ENCODE results near the gene NEFH. TPM values are rescaled to one million over a fixed set of nuclear protein-coding genes. Genes with fewer than 3 reads are reported as not detected.
"Not testable (repeated sequence)": the region's sequence is repeated elsewhere in the genome, so short reads cannot be mapped to it uniquely, and the experiment has no call there.

Gene NEFH
- total RNA-seq, 1 experiment from 2014 or later: not detected

DNA sequence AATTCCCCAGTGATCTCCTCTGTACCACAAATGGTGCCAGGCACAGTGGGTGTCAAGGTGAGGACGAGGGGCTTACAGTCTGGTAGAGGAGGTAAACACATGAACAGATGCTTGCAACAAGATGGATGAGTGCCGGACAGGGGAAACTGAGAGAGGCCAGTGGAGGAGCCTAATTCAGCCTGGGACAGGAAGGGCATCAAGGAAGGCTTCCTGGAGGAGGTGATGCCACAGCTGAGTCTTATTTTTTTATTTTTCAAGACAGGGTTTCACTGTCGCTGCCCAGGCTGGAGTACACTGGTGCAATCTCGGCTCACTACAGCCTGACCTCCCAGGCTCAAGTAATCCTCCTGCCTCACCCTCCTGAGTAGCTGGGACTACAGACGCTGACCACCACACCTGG lies 18.8 kb upstream of the NEFH start:
- no peak for DNase-seq (ENCODE audit: low spot score)

DNA sequence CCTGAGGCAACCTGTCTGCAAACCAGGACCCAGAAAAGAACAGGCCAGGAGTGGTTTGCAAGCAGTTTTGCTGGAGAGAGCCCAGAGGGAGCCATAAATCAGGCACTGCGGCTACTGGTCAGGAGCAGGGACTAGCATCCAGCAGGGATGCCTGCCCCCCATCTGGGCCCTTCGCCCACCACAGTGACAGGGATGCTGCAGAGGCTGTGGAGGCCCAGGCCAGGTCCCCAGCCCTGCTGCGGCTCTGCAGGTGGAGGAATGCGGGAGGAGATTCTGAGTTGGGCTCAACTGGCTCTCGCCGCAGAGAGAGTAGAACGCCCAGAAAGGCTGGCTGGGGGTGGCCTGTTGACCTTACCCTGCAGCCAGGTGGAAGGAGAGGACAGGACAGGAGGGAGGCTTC lies 16.4 kb upstream of the NEFH start:
- no peak for DNase-seq (ENCODE audit: low spot score)

DNA sequence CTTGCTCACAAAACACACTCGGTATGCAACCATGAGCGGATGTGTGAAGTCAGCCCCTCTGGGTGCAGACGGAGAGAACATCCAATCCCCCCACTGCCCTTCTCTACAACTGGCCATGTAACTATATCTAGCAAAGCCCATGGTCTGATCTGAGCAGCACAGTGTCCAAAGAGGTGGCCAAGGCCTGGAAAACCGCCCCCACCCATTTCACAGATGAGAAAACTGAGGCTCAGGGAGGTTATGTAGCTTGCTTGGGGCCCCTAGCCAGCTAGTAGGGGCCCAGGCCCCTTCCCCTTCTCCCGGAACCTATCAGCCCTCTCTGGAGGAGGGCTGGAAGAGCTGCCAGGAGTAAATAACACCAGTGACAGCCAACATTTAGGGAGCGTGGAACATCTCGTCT lies 15.4 kb upstream of the NEFH start:
- no peak for DNase-seq (ENCODE audit: low spot score)

DNA sequence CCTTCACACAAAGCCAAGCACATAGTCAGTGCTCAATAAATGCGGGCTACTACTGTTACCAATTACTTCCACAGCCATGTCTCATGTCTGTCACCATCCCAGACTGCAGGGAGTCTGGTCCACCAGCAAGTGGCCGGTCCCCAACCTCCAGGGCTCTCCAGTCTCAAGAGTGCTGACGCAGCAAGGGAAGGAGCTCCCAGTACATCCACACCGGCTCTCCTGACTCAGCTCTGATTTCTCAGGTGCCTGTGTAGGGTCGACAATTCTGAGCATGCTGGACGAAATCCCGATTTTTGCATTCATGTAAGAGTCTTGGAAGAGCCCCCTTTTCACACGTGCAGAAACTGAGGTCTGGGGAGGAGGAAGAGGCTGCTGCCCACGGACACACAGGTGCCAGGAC lies 10.3 kb upstream of the NEFH start:
- peak; percentile 28 for DNase-seq (ENCODE audit: low spot score)

DNA sequence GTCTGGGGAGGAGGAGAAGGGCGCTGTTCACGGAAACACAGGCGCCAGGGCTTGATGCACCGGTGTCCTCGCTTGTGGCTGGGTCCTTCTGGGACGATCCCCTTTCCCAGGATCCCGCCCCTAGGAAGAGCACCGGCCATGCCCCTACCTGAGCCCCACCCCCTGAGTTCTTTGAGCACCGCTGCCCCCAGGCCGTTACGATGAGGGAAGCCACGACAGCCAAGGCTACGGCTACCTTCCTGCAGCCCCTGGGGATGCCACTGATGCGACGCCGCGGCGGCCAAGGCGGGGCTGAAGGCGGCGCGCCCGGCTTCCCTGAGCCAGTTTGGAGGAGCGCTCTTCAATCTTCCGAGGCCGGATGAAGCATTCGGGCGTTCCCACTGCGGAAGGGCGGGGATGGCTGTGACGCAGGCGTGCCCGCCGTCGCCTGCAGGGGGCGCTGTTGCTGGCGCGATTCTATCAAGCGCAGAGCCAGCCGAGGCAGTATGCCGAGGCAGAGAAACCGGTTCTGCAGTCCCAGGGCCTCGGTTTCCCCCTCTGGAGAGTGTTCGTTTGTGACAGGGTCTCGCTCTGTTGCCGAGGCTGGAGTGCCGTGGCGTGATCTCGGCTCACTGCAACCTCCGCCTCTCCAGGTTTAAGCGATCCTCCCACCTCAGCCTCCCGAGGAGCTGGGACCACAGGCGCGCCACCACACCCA lies 9.7 kb upstream of the NEFH start:
- DNase-seq (ENCODE audit: low spot score): peak; percentile 81

DNA sequence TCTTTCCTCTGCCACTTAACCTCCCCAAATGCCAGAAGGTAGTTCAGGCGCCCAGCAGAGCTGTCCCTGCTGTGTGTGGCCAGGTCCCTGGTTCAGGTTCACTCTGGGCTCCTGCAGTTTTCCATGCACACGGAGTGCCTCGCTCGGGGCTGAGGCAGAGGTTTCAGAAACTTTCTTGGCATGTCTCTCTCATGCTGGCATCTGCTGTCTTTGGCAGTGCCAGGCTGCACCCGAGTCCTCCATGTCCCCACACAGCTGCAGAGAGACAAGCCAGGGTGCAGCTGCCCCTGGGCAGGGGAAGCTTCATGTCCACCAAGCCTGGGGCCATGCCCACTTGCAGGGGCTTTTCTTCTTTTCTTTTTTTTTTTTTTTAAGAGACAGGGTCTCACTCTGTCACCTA lies 7.0 kb upstream of the NEFH start:
- DNase-seq (ENCODE audit: low spot score): no peak

DNA sequence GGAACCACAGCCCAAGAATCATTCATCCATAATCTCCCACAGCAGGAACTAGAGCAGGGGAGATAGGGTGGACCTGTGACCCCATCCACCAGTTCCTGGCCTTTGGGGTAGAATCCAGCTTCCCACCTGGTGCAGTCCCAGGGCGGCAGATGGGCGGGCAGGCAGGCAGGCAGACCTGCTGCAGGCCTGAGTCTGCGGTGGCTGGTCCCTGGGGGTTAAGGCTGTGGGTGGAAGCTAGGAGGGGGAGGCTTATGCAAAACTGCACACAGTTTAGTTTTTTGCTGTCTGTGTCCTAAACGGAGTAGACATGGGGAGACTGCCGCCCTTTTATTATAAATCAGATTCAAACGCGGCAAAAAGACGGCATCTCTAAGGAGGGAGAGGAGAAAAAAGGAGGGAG lies 4.5 kb upstream of the NEFH start:
- DNase-seq (ENCODE audit: low spot score): no peak

DNA sequence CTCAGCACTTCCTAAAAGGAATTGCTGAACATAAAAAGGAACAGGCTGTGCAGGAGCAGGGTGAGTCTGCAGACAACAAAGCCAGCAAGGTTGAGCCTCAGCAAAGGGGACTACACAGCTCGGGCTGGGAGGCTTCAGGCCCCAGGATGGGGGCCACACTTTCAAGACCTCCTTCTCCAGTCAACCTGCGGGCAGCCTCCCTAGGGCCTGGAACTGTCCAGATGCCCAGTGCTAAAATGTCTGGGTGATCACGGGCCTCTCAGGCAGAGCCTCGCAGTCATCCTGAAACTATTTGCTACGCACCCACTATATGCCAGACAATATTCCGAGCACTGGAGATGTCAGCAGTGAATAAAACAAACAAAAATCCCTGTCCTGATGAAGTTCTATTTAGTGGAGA lies 3.9 kb upstream of the NEFH start:
- no peak for DNase-seq (ENCODE audit: low spot score)

DNA sequence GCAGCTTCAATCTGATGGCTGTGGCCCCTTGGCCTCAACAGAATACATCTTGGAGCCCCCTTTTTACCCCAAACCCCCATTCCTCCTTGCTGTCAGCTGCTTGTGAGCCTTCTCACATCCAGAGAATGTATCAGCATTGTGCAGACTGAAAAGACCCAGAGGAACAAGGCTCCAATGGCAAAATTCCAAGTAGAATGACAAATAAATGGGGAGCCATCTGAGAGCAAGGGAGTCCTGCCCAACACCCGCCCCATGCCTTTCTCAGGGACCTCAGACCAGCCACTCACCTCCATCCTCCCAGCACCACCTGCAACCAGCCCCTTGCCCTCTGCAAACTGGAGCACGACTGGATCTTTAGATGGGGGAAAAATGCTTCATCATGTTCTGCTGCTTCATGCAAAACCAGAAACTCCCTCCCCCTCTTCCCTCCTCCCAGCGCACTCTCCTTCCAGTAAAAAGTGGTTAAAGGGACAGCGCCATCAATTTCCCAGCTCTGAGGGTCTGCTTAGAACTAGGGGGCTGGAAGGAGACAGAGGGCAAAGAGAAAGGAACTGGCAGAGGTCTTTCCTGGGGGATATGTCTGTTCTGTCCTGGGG lies 2.2 kb upstream of the NEFH start:
- DNase-seq (ENCODE audit: low spot score): no peak

DNA sequence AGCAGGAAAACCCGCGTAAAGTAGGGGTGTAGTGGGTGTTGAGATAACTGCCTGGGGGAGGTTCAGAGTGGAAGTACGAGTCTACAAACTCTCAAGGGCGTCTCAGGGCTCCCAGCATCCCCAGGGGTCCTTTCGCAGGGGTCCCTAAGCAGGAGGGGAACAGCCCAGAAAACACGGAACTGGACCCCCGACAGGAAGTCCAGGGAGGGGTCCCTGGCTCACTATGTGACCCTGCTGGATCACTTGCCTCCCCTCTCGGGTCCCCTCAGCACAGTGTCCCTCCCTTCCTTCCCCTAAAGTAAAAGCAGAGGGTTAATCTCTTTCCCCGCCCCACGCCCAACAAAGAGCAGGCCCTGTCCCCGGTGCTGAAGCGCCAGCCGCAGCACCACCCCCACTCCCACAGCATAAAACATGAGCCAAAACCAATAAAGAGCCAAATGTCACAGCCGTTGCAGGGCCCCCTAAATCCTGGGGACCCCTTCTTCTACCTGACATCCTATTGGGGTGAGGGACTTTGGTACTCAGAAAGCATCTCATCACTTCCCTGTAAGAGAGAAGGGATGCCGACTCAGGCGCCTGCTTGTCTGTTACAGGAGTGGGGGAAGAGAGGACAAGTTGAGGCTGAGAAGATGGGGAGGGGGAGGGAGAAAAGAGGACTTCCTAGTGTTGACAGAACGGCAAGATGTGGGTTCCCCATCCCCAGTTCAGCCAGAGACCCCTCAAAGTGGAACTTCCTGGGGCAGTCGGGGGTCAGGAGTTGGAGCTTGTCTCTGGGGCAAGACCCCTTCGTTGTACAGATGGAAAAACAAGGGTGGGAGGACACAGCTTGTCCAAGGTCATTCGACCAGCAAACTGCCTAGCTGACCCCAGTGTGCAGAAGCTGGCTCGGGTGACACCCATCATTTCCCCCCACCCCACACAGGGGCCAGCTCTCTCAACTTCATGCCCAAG lies 1.4 kb upstream of the NEFH start:
- no peak for DNase-seq (ENCODE audit: low spot score)

DNA sequence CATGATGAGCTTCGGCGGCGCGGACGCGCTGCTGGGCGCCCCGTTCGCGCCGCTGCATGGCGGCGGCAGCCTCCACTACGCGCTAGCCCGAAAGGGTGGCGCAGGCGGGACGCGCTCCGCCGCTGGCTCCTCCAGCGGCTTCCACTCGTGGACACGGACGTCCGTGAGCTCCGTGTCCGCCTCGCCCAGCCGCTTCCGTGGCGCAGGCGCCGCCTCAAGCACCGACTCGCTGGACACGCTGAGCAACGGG lies 169 bp downstream of the NEFH start:
- DNase-seq (ENCODE audit: low spot score): no peak

DNA sequence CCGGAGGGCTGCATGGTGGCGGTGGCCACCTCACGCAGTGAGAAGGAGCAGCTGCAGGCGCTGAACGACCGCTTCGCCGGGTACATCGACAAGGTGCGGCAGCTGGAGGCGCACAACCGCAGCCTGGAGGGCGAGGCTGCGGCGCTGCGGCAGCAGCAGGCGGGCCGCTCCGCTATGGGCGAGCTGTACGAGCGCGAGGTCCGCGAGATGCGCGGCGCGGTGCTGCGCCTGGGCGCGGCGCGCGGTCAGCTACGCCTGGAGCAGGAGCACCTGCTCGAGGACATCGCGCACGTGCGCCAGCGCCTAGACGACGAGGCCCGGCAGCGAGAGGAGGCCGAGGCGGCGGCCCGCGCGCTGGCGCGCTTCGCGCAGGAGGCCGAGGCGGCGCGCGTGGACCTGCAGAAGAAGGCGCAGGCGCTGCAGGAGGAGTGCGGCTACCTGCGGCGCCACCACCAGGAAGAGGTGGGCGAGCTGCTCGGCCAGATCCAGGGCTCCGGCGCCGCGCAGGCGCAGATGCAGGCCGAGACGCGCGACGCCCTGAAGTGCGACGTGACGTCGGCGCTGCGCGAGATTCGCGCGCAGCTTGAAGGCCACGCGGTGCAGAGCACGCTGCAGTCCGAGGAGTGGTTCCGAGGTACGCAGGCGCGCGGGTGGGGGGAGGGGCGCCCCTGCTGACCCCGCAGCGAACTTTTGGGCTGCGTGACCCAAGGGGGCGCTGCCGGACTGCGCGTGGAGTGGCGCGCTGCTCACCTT lies 670 bp downstream of the NEFH start:
- no peak for DNase-seq (ENCODE audit: low spot score)

DNA sequence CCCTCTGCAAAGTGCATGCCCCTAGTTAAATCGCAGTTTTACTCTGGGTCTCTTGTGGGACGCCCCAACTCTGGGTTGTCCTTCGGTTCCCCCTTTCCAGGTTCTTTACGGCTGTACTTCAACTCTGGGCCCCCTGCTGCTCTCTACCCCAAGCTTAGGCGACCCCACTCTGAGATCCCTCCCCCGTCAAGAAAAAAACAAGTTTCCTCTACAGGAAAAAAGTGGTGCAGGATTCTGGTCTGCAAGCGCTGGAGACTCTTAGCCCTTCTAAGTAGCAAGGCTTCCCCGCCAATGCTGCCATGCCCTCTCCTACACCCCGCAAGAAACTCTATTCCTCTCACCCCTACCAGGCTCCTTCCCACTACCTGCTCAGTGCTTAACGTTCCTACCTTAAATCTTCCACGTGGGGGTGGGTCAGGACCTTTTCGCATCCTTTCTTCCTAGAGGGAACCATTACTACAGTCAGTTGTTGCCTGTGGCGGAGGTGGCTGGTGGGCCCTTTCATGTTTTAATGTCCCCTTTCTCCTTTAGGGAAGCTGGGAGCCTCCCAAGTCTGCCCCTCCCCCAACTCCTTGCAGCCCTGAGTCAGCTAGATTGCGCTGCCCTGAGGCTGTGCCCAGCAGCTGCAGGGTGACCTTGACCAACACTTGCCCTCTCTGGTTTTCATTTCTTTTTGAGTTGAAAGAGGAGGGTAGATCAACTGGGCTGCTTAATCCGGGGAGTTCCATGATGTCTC lies 1.4 kb downstream of the NEFH start:
- no peak for DNase-seq (ENCODE audit: low spot score)

DNA sequence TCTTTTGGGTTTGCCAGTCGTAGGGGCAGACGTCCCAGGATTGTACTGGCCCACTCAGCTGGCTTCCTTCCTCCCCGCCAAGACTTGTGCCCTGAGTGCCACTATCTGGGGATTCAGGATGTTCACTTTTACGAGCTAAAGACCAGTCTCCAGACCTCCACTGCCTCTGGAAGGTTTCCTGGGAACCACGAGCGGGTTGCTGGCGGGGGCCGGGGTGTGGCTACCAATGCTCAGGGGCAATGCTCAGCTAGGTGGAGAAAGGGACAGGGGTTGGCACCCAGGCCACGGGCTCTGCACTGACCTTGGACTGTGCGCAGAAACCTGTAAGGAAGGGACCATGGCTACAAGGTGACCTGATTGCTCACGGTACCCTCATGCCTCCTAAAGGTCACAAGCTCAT lies 2.2 kb downstream of the NEFH start:
- DNase-seq (ENCODE audit: low spot score): no peak

DNA sequence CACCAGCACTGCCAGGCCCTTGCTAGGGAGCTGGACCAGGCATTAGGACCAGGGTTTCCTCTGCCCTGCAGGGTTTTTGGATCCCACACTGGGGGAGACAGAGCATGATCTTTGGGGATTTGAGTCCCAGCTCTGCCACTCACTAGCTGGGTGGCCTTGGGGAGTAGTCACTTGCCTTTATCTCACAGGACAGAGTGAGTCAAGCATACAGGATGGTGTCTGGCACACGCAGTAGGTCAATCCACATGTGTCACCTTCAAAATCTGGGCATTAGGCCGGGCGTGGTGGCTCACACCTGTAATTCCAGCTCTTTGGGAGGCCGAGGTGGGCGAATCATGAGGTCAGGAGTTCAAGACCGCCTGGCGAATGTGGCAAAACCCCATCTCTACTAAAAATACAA lies 2.7 kb downstream of the NEFH start:
- DNase-seq (ENCODE audit: low spot score): no peak

DNA sequence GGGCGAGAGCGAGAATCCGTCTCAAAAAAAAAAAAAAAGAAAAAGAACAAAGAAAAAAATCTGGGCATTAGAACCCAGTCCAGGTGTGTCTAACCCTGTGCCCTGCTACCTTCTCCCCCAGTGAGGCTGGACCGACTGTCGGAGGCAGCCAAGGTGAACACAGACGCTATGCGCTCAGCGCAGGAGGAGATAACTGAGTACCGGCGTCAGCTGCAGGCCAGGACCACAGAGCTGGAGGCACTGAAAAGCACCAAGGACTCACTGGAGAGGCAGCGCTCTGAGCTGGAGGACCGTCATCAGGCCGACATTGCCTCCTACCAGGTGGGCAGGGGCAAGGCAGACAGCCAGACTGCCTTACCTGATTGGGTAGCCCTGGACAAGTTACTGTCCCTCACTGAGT lies 3.2 kb downstream of the NEFH start:
- no peak for DNase-seq (ENCODE audit: low spot score)

DNA sequence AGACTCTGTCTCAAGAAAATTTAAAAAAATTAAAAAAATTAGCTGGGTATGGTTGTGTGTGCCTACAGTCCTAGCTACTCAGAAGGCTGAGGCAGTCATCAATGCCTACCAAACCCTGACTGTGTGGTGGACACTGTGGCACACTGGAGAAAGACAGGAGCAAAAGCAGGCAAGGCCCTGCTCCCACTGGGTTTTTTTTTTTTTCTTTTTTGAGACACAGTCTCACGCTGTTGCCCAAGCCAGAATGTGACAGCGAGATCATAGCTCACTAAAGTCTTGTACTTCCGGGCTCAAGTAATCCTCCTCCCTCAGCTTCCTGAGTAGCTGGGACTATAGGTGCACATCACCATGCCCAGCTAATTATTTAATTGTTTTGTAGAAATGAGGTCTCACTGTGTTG lies 4.6 kb downstream of the NEFH start:
- no peak for DNase-seq (ENCODE audit: low spot score)

DNA sequence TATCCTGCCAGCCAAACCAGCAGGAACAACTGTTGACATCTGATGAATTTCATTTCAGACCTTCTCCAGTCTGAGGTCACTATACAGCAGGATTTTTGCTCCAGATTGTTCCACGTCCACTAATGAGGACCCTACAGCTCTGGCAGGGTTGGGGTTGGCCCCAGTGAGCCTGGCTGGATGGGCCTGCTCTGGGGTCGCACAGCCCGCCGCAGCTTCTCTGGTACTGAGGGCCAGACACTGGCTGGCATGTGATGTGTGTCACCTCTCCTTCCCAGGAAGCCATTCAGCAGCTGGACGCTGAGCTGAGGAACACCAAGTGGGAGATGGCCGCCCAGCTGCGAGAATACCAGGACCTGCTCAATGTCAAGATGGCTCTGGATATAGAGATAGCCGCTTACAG lies 5.4 kb downstream of the NEFH start:
- no peak for DNase-seq (ENCODE audit: low spot score)

DNA sequence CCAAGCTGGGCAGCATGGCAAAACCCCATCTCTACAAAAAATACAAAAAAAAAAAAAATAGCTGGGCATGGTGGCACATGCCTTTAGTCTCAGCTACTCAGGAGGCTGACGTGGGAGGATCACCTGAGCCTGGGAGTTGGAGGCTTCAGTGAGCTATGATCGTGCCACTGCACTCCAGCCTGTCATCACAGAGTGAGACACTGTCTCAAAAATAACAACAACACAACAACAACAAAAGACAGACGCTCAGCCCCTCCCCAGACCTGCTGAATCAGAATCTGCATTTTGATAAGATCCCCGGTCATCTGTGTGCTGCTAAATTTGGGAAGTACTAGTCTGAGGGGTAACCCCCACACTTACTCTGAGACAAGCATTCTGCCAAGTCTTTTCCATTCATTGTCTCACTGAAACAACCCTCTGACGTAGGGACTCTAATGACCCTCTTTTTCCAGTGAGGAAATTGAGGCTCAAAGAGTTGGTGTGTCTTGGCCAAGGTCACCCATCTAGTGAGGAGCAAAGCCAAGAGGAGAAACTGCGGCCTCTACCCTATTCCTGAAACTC lies 7.5 kb downstream of the NEFH start:
- no peak for DNase-seq (ENCODE audit: low spot score)

DNA sequence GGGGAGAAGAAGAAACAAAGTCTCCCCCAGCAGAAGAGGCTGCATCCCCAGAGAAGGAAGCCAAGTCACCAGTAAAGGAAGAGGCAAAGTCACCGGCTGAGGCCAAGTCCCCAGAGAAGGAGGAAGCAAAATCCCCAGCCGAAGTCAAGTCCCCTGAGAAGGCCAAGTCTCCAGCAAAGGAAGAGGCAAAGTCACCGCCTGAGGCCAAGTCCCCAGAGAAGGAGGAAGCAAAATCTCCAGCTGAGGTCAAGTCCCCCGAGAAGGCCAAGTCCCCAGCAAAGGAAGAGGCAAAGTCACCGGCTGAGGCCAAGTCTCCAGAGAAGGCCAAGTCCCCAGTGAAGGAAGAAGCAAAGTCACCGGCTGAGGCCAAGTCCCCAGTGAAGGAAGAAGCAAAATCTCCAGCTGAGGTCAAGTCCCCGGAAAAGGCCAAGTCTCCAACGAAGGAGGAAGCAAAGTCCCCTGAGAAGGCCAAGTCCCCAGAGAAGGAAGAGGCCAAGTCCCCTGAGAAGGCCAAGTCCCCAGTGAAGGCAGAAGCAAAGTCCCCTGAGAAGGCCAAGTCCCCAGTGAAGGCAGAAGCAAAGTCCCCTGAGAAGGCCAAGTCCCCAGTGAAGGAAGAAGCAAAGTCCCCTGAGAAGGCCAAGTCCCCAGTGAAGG lies 9.2 kb downstream of the NEFH start:
- not testable (repeated sequence) for DNase-seq (ENCODE audit: low spot score)

DNA sequence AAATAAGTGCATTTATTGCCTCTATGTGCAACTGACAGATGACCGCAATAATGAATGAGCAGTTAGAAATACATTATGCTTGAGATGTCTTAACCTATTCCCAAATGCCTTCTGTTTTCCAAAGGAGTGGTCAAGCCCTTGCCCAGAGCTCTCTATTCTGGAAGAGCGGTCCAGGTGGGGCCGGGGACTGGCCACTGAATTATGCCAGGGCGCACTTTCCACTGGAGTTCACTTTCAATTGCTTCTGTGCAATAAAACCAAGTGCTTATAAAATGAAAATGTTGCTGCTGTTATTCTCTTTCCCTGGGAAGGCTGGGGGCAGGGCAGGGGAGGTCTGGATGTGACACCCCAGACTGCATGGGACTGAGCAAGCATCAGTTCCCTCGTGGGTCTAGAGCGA lies 11.0 kb downstream of the NEFH start:
- DNase-seq (ENCODE audit: low spot score): no peak

Measured in HT-29 (cell line).